OCI-M1 (cell line): Measurements from ENCODE around the gene IMP4.

Experiments
- DNase-seq: peaks from one replicate; lab custom pipeline; 2025; lab: John Stamatoyannopoulos, UW

IMP4 gene

DNA sequence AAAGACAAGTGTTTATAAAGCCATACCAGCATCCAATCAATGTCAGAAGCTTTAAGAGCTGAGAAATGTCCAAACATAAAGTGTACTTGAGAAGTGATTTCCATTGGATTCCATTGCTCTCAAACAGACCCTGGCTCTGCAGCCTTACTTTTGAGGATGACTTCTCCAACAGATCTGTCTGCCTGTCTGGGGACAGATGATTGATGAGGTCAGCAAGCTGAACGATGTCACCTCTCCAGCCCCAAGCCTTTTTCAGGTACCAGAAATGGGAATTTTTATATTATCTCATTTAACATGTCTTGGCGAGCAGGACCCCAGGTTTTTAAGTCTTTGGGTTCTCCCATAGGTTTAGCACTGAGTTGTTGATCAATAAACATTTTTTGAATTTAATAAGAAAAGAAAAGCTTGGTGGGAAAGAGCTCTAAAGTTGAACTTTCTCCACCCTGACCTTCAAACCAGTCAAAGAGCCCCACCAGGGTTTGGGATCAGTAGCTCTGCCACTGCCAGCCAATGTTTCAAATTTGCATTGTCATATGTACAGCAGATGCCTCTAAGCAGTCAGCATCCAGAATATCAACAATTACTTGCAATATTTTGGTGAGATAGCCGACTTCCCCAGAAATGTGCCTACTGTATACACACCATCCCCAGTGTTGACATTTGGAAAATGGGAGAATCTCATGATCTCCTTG is 35.7 kb downstream of the IMP4 start:
- no peak for DNase-seq

- no peak for DNase-seq
Observed at GRCh38 chr2:130378898-130379214, 36.2 kb downstream of the IMP4 start.

GRCh38 chr2:130380096-130380934 is 37.6 kb downstream of the IMP4 start:
- DNase-seq = peak; percentile 74

- DNase-seq = no peak
Observed at GRCh38 chr2:130381145-130381544, 38.4 kb downstream of the IMP4 start.

GRCh38 chr2:130381619-130382018 is 38.9 kb downstream of the IMP4 start:
- DNase-seq = no peak

DNA sequence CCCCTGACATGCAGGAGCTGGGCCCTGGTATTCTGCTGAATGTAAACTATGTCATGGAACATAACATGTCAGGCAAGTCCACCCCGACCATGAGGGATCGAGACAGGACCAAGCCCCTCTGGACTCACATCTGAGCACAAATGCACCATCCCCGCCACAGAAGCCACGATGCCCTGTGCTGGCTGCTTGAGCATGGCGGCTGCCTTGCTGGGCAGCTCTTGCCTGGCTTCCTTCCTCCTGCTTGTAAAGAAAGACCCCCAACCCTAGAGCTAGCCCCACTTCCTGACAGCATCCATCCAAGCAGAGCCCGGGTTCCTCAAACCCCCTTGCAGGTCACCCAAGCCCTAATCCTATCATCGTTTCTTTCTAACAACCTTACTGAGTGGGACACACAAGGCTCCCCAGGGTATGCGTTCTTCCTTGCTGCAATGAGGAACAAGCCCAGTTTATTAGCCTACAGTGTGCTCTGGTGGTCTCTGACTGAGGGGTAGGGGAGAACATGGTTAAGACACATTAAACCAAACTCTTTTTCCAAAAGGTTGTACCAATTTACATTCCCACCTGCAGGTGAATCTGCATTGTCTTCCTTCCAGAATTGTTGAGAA is 39.7 kb downstream of the IMP4 start:
- DNase-seq = no peak

DNA sequence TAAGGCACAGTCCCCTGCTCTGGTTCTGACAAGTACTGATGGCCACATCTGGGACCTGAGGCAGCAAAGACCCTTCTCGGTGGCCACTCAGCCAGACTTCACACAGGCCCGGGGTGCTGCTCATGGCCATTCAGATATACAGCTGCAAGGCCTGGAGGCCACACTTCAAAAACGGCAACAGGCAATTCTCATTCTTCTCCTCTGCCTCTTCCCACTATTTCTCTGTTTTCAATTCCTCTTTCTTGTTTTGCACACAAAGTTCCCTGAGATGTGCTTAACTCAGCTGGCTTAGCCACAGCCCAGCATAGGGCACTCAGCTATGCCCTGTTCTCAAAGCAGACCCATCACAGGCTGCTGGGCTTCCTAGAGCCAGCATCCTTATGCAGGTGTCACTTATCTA is 43.0 kb downstream of the IMP4 start:
- DNase-seq = no peak

DNA sequence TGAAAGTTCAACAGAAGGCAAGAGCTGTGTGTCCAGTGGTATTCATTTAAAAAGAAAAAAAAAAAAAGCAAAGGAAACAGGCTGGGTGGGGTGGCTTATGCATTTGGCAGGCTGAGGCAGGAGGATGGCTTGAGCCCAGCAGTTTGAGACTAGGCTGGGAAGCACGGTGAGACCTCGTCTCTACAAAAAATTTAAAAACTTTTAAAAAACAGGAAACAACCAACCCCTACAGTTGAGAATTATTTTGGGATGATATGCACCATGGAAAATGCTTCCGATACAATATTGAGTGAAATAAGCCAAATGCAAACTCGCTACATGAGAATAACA is 44.3 kb downstream of the IMP4 start:
- no peak for DNase-seq

DNA sequence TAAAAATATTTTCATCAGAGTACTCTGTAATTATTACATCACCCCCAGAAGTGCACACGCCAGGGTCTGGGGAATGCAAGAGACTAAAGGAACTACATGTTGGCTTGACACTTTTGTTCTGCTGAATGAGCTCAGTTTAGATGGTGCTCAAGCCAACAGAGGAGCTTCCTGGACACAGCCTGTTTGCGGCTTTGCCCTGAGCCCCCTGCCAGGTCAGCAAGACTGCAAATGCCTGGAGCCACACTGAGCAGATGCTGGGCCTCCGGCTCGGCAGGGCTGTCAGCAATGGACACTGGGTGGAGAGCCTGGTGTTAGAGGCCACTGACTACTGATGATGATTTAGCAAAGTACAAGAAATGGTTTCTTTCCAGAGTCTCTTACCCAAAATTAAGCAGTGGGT is 45.1 kb downstream of the IMP4 start:
- no peak for DNase-seq

GRCh38 chr2:130388221-130388907 is 45.7 kb downstream of the IMP4 start:
- no peak for DNase-seq

DNA sequence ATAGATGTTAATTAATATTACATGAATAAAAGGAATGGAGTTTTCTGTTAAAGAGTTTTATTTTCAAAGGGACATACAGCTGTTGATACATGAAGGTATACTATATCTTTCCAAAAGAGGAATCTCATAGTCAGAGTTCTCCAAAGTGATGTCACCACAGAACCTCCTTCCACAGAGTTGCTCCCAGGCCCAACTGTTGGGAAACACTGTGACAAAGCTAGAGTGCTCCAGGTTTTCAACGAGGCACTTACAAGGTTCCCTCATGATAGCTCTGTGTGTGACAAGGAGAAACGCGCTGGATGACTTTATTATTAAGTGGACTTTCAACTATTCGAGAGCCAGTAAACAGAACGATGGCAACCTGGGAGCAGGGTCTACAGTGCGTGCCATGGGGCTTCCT is 46.7 kb downstream of the IMP4 start:
- DNase-seq = no peak

GRCh38 chr2:130389783-130390182 is 47.1 kb downstream of the IMP4 start:
- no peak for DNase-seq

- DNase-seq = no peak
Observed at GRCh38 chr2:130390460-130391057, 47.9 kb downstream of the IMP4 start.

DNA sequence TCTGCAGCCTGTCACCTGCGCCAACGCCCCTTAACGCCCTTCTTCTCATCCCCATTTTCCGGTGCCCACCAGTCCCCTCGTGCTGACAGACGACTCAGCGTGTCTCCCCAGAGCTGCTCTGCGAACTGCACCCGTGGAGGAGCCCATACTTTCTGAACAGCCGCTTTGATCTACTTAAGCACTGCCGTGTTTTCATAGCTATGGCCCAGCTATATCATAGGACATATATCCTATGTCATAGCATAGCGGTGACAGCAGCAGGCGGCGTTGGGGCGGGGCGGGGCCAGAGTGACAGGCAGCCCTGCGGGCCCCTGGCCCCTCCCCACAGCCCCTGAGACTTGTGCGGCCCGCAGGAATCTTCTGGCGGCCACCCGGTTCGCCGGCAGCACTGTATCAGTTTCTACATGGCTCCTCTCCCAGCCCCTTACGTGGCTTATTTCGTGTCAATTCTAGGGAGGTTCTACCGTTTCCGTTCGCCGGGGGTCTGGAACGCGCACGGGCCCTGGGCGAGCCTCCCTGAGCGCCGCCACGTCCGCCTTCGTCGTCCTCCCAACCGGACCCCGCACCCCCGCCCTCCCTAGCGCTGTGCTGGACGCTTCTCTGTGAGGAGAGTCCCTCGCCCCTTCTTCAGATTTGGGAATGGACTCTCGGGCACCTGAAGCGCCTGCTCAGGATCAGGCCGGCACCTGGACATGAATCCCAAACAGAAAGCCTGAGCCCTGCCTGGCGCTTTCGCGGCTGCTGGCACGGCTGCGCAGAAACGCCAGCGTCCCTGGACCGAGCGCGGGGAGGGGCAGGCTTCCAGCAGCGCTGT is 48.6 kb downstream of the IMP4 start:
- DNase-seq = peak; percentile 85

DNA sequence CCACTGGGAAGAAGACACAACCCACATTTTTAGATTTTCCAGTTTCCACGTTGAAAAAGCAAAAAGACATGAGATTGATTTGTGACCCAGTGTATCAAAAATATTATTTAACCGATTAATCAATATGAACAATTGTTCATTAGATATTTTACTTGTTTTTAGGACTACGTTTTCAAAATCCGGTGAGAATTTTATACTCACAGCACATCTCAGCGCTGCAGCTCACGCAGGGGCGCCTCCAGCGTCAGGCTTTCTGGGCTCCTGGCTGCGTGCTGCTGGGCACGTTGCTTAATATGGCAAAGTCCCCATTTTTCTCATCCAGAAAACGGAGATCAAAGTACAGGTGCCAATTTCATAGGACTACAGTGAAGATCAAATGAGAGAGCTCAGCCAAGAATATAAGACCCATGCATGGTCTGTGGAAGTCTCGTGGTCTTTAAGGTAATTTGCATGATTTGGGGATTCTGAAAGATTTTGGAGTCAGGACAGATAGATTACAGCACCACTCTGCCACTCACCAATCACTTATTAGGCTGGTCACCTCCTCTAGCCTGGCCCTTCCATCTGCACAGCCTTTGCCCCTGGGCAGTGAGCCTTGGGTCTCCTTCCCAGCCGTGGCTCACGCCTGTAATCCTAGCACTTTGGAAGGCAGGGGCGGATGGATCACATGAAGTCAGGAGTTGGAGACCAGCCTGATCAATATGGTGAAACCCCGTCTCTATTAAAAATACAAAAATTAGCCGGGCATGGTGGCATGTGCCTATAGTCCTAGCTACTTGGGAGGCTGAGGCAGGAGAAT is 49.4 kb downstream of the IMP4 start:
- DNase-seq = no peak

DNA sequence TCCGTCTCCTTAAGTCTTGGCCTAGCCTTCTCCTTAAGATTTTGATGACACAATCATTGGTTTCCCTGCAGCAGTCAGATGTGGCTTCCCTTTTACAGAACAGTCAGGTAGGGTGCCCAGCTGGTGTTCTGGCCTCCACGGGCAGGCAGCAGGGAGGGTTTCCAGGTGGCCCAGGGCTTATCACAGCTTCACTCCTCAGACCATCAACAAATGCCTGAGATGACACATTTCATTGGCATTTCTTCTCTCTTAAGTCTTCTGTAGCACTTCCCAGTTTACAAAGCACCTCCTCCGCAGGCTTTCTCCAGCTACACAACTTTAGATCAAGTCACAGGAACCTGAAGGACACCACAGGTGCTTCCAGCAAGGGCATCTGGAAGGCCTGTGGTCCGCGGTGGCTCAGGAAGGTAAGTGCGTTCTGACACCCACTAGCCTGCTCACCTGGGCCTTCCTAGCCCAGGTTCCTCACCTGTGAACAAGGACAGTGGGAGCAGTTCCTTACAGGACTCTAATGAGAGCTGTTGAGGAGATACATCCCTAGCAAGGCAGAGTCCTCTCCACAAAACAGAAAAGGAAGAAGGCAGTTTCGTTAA is 50.7 kb downstream of the IMP4 start:
- DNase-seq = no peak
